Keratinocyte (primary cell): ENCODE results near the gene TERT. TPM values are rescaled to one million over a fixed set of nuclear protein-coding genes. Genes with fewer than 3 reads are reported as not detected.

Experiments
- DNase-seq: peaks from one replicate; pipeline ENCODE4 v3.0.0-alpha.2; 2011; ENCODE audit warnings: low read depth, missing footprints, low spot score
- FAIRE-seq: peaks from 2 replicates; lab custom pipeline; 2011; peaks lifted over from hg19 to GRCh38; lab: Jason Lieb, UNC
- H2AFZ ChIP-seq: 2 replicates; pipeline ENCODE4 v1.6.0; 2012; ENCODE audit warnings: low read length, control low read depth, inconsistent platforms; ENCODE audit not compliant: control insufficient read depth
- H3K27ac ChIP-seq: 2 replicates; pipeline ENCODE4 v1.5.1; 2011; ENCODE audit warnings: low read length; ENCODE audit not compliant: control insufficient read depth, insufficient read depth
- H3K27me3 ChIP-seq: 3 replicates; pipeline ENCODE4 v1.6.0; 2011; ENCODE audit warnings: low read length; ENCODE audit not compliant: control insufficient read depth, insufficient read depth; ENCODE audit errors: extremely low read depth
- H3K36me3 ChIP-seq, 2 experiments: 2 replicates in 1 of 2; 3 replicates in 1 of 2; pipeline ENCODE4 v1.5.1; 2011; ENCODE audit warnings: low read length in 2 of 2, mild to moderate bottlenecking in 1 of 2; ENCODE audit not compliant: control insufficient read depth in 2 of 2, insufficient read depth in 2 of 2; ENCODE audit errors: extremely low read depth in 1 of 2
- H3K4me1 ChIP-seq: 3 replicates; pipeline ENCODE4 v1.5.1; 2011; ENCODE audit warnings: low read length; ENCODE audit not compliant: control insufficient read depth, insufficient read depth; ENCODE audit errors: extremely low read depth
- H3K4me2 ChIP-seq: 3 replicates; pipeline ENCODE4 v1.6.0; 2011; ENCODE audit warnings: low read depth, low read length; ENCODE audit not compliant: control insufficient read depth, insufficient read depth; ENCODE audit errors: extremely low read depth
- H3K4me3 ChIP-seq, 3 experiments: fragments of 200-600 bp in 1 of 3; sonication (generic) in 1 of 3; 2 replicates in 2 of 3; 3 replicates in 1 of 3; pipeline ENCODE4 v1.5.1; 2011 to 2016; ENCODE audit warnings: low read length in 3 of 3, mild to moderate bottlenecking in 3 of 3, control low read depth in 2 of 3, inconsistent platforms in 1 of 3, low read depth in 1 of 3, mixed read lengths in 1 of 3, mixed run types in 1 of 3, moderate library complexity in 1 of 3; ENCODE audit not compliant: control insufficient read depth in 2 of 3, insufficient read depth in 2 of 3; ENCODE audit errors: extremely low read depth in 1 of 3
- H3K79me2 ChIP-seq: 2 replicates; pipeline ENCODE4 v1.6.0; 2012; ENCODE audit warnings: low read length; ENCODE audit not compliant: control insufficient read depth, insufficient read depth
- H3K9ac ChIP-seq: 3 replicates; pipeline ENCODE4 v1.6.0; 2011; ENCODE audit warnings: low read length; ENCODE audit not compliant: control insufficient read depth, insufficient read depth; ENCODE audit errors: extremely low read depth
- H3K9me1 ChIP-seq: 3 replicates; pipeline ENCODE4 v1.6.0; 2011; ENCODE audit warnings: low read length; ENCODE audit not compliant: control insufficient read depth, insufficient read depth; ENCODE audit errors: extremely low read depth
- H3K9me3 ChIP-seq: 2 replicates; pipeline ENCODE4 v1.5.1; 2012; ENCODE audit warnings: low read depth, low read length; ENCODE audit not compliant: control insufficient read depth
- H4K20me1 ChIP-seq: 3 replicates; pipeline ENCODE4 v1.6.0; 2011; ENCODE audit warnings: low read length; ENCODE audit not compliant: control insufficient read depth, insufficient read depth; ENCODE audit errors: extremely low read depth
- CTCF ChIP-seq, 3 experiments: IDR thresholded peaks in 1 of 3; conservative IDR thresholded peaks in 1 of 3; optimal IDR thresholded peaks in 1 of 3; 2 replicates in 2 of 3; 3 replicates in 1 of 3; pipeline versions ENCODE3 to v1.5.1; 2011; ENCODE audit warnings: low read length in 3 of 3, mild to moderate bottlenecking in 3 of 3, moderate library complexity in 2 of 3, control low read depth in 1 of 3, inconsistent platforms in 1 of 3; ENCODE audit not compliant: insufficient read depth in 2 of 3; ENCODE audit errors: extremely low read depth in 1 of 3
- EZH2 ChIP-seq: IDR thresholded peaks from one replicate; pipeline ENCODE4 v1.6.1; 2012; ENCODE audit warnings: inconsistent platforms, mild to moderate bottlenecking, low read length, moderate library complexity
- dilution Hi-C: fragments of 300-500 bp; cut with MboI; formaldehyde crosslinking; loops from one replicate; pipeline ENCODE4 v1.7.0; 2020; ENCODE audit warnings: low sequenced_read_pairs; ENCODE audit not compliant: extremely low pct_ligation_motif_present
- polyA plus RNA-seq, 5 experiments: library from polyadenylated mRNA; depleted of rRNA in 3 of 5; stranded (reverse) in 3 of 5; stranded (forward) in 1 of 5; unstranded in 1 of 5; fragments of >200 nt; gene quantifications; 1 replicate in 1 of 5; 2 replicates in 3 of 5; 3 replicates in 1 of 5; pipeline versions ENCODE4 v1.2.1 to v1.2.3, GENCODE V29; 2011 to 2012; ENCODE audit warnings: missing spikeins in 2 of 5, low read depth in 1 of 5, low replicate concordance in 1 of 5

TERT gene
- polyA plus RNA-seq, 1 donor (not counting 4 experiments of a cell fraction or from before 2014, with no cell fraction given) = not detected

GRCh38 chr5:1257841-1258240, 37.0 kb downstream of the TERT start:
- Histone ChIP-seq H3K4me3 (no peak overlapping the region), H2AFZ (no peak overlapping the region), H3K27me3 (no peaks in the 10 kb centered on the region), H3K36me3 (no peaks in the 10 kb centered on the region), H3K9me1 (no peaks in the 10 kb centered on the region), H3K27ac (no peak overlapping the region), H3K79me2 (no peaks in the 10 kb centered on the region), H3K4me1 (no peaks in the 10 kb centered on the region), H3K9ac (no peak overlapping the region), H4K20me1 (no peaks in the 10 kb centered on the region), H3K9me3 (peaks cover 18% of the 10 kb centered on the region), H3K4me2 (no peak overlapping the region)
- TF ChIP-seq CTCF (optimal IDR thresholded peaks at IDR 0.05 in 1 of 3, IDR thresholded peaks at IDR 0.05 in 1 of 3, conservative IDR thresholded peaks at IDR 0.05 in 1 of 3; ENCODE audit: extremely low read depth in 1 of 3, insufficient read depth in 2 of 3, low read length in 3 of 3) (no peak), EZH2 (no peak)
- DNase-seq = no peak
- FAIRE-seq = no peak
- dilution Hi-C loops = no loop called here

GRCh38 chr5:1257363-1257762, 37.5 kb downstream of the TERT start:
- no peaks in the 10 kb centered on the region for H4K20me1 ChIP-seq
- H3K4me3 ChIP-seq = no peak overlapping the region
- DNase-seq (no peak), FAIRE-seq (no peak)
- no peaks in the 10 kb centered on the region for H3K36me3 ChIP-seq
- no peaks in the 10 kb centered on the region for H3K79me2 ChIP-seq
- TF ChIP-seq CTCF (optimal IDR thresholded peaks at IDR 0.05 in 1 of 3, IDR thresholded peaks at IDR 0.05 in 1 of 3, conservative IDR thresholded peaks at IDR 0.05 in 1 of 3; ENCODE audit: extremely low read depth in 1 of 3, insufficient read depth in 2 of 3, low read length in 3 of 3) (no peak), EZH2 (no peak)
- peaks cover 14% of the 10 kb centered on the region for H3K9me3 ChIP-seq
- dilution Hi-C loops = no loop called here
- H2AFZ ChIP-seq = no peak overlapping the region
- no peaks in the 10 kb centered on the region for H3K27me3 ChIP-seq
- H3K4me1 ChIP-seq = no peaks in the 10 kb centered on the region
- no peaks in the 10 kb centered on the region for H3K9me1 ChIP-seq
- H3K27ac ChIP-seq = no peak overlapping the region
- H3K4me2 ChIP-seq = no peak overlapping the region
- H3K9ac ChIP-seq = no peak overlapping the region
